Measurements from ENCODE around the gene RPL36A. TPM values are rescaled to one million over a fixed set of nuclear protein-coding genes. Genes with fewer than 3 reads are reported as not detected.
A peak's percentile ranks its signal among the peaks of the same experiment; 100 is the strongest.

The RPL36A gene
- total and polyA plus RNA-seq, 9 of the 15 experiments (the other 6 are each of a cell fraction or from before 2014, with no cell fraction given), result 412 to 4,539 (median 3,209) TPM

GRCh38 chrX:101390664-101391525, at the start of gene RPL36A (continued):
- TF ChIP-seq CTBP1 (IDR thresholded peaks at IDR 0.05; ENCODE audit: borderline replicate concordance) (peak; percentile 43; the same call in 1 of the 2 replicates), SP1 (CRISPR knock-in tag; IDR thresholded peaks at IDR 0.05) (0 out of 2 replicates have a peak, but pooled peaks have one; percentile 48), SMAD1 (IDR thresholded peaks at IDR 0.05; ENCODE audit: low read depth, low read length, partially characterized antibody) (peak; percentile 49), TBL1XR1 (IDR thresholded peaks at IDR 0.05; ENCODE audit: low read length in 2 of 2) (peak in 1 of 2 experiments; percentile 48; a peak in 1 of 4 replicates), MNT (conservative IDR thresholded peaks at IDR 0.05) (peak; percentile 59 to 78; a peak in 3 of 4 replicates), ZBTB40 (IDR thresholded peaks at IDR 0.05) (peak; percentile 84), ZBTB40 (CRISPR knock-in tag; IDR thresholded peaks at IDR 0.05) (no peak), TEAD2 (tag; IDR thresholded peaks at IDR 0.05) (no peak), VEZF1 (CRISPR knock-in tag; IDR thresholded peaks at IDR 0.05) (peak; percentile 61), KLF16 (IDR thresholded peaks at IDR 0.05) (no peak), CGGBP1 (CRISPR knock-in tag; IDR thresholded peaks at IDR 0.05) (0 out of 2 replicates have a peak, but pooled peaks have one; percentile 15), MEIS2 (IDR thresholded peaks at IDR 0.05; ENCODE audit: partially characterized antibody) (peak; percentile 17), POLR2AphosphoS2 (IDR thresholded peaks at IDR 0.05; ENCODE audit: low read length) (peak; percentile 57; the same call in 1 of the 2 replicates), ZNF263 (CRISPR knock-in tag; IDR thresholded peaks at IDR 0.05; ENCODE audit: borderline replicate concordance) (no peak)

Data from K562 (cell line).